Fibroblast of mammary gland (primary cell): ENCODE measurements around the gene PBXIP1.

Experiments
- DNase-seq: peaks from one replicate; pipeline ENCODE4 v3.0.0-alpha.2; 2010; ENCODE audit warnings: low read depth
- H3K4me3 ChIP-seq: 2 replicates; pipeline ENCODE4 v1.5.1; 2011; ENCODE audit warnings: low read depth, mild to moderate bottlenecking, low read length, moderate library complexity; ENCODE audit not compliant: control insufficient read depth
- CTCF ChIP-seq: conservative IDR thresholded peaks from 2 replicates; pipeline ENCODE4 v1.5.1; 2011; ENCODE audit warnings: low read depth, low read length, inconsistent platforms; ENCODE audit not compliant: control insufficient read depth, insufficient read depth

PBXIP1 gene

GRCh38 chr1:155002464-155003226 is 46.7 kb upstream of the PBXIP1 start, which contains the start of gene ZBTB7B:
TSS of gene ZBTB7B (plus strand) at chr1:155002802. CDS start at chr1:155014661, 11,859 bp downstream.
- no peak for DNase-seq
- no peak for TF ChIP-seq CTCF
- H3K4me3 ChIP-seq, result peak within 1 kb of the TSS; percentile 89

GRCh38 chr1:155001675-155002463 is 46.0 kb upstream of the PBXIP1 start:
- DNase-seq, result peak; percentile 98
- TF ChIP-seq CTCF, result peak; percentile 39

GRCh38 chr1:155001425-155001674 is 45.5 kb upstream of the PBXIP1 start:
- DNase-seq, result no peak
- H3K4me3 ChIP-seq, result peak overlapping the region; percentile 89
- TF ChIP-seq CTCF, result no peak

More at GRCh38 chr1:155001675-155002463, 46.0 kb upstream of the PBXIP1 start:
- peak overlapping the region; percentile 89 for H3K4me3 ChIP-seq

GRCh38 chr1:155000726-155001424 is 45.0 kb upstream of the PBXIP1 start:
- DNase-seq, result peak; percentile 76
- TF ChIP-seq CTCF, result no peak

GRCh38 chr1:155000411-155000725 is 44.5 kb upstream of the PBXIP1 start:
- TF ChIP-seq CTCF, result no peak
- H3K4me3 ChIP-seq, result peak overlapping the region; percentile 89
- DNase-seq, result no peak

More at GRCh38 chr1:155000726-155001424, 45.0 kb upstream of the PBXIP1 start:
- peak overlapping the region; percentile 89 for H3K4me3 ChIP-seq

- peak overlapping the region; percentile 89 for H3K4me3 ChIP-seq
- no peak for DNase-seq
Observed at GRCh38 chr1:154999571-155000410, 43.9 kb upstream of the PBXIP1 start.

More at GRCh38 chr1:154999571-155000410, 43.9 kb upstream of the PBXIP1 start:
- no peak for TF ChIP-seq CTCF
